H9 (cell line): Measurements from ENCODE around the gene LRRC52. TPM values are rescaled to one million over a fixed set of nuclear protein-coding genes. Genes with fewer than 3 reads are reported as not detected.
"Not testable (repeated sequence)": the region's sequence is repeated elsewhere in the genome, so short reads cannot be mapped to it uniquely, and the experiment has no call there.

Source experiments
- DNase-seq: peaks from one replicate; pipeline ENCODE4 v3.0.0-alpha.2; 2017
- H2AFZ ChIP-seq: one replicate; pipeline ENCODE4 v1.6.1; 2013; ENCODE audit warnings: mild to moderate bottlenecking, low read length, control low read depth, moderate library complexity
- H2AK5ac ChIP-seq: 2 replicates; pipeline ENCODE4 v1.6.1; 2013; ENCODE audit warnings: low read length, control low read depth, mixed read lengths; ENCODE audit not compliant: insufficient read length
- H2BK120ac ChIP-seq: one replicate; pipeline ENCODE4 v1.6.1; 2013; ENCODE audit warnings: low read depth, mild to moderate bottlenecking, low read length, control low read depth, inconsistent platforms; ENCODE audit not compliant: poor library complexity, severe bottlenecking
- H2BK12ac ChIP-seq: 2 replicates; pipeline ENCODE4 v1.6.1; 2013; ENCODE audit warnings: low read length, control low read depth, mixed read lengths, low read depth; ENCODE audit not compliant: insufficient read length
- H2BK15ac ChIP-seq: 2 replicates; pipeline ENCODE4 v1.6.1; 2013; ENCODE audit warnings: low read depth, low read length, control low read depth
- H2BK20ac ChIP-seq: one replicate; pipeline ENCODE4 v1.6.1; 2013; ENCODE audit warnings: low read depth, mild to moderate bottlenecking, low read length, control low read depth, inconsistent platforms; ENCODE audit not compliant: poor library complexity, severe bottlenecking
- H2BK5ac ChIP-seq: 2 replicates; pipeline ENCODE4 v1.6.1; 2013; ENCODE audit warnings: low read length, control low read depth, mixed read lengths; ENCODE audit not compliant: insufficient read length
- H3K14ac ChIP-seq: 2 replicates; pipeline ENCODE4 v1.6.1; 2013; ENCODE audit warnings: low read length, control low read depth; ENCODE audit not compliant: insufficient read depth
- H3K18ac ChIP-seq: 2 replicates; pipeline ENCODE4 v1.6.1; 2013; ENCODE audit warnings: low read depth, mild to moderate bottlenecking, mixed read lengths, low read length, control low read depth; ENCODE audit not compliant: insufficient read length
- H3K23ac ChIP-seq: 2 replicates; pipeline ENCODE4 v1.6.1; 2013; ENCODE audit warnings: low read length, control low read depth, mixed read lengths, low read depth; ENCODE audit not compliant: insufficient read length
- H3K23me2 ChIP-seq: 2 replicates; pipeline ENCODE4 v1.6.1; 2013; ENCODE audit warnings: low read depth, mild to moderate bottlenecking, mixed read lengths, low read length, control low read depth; ENCODE audit not compliant: insufficient read length, poor library complexity, severe bottlenecking
- H3K27ac ChIP-seq: 2 replicates; pipeline ENCODE4 v1.5.1; 2013; ENCODE audit warnings: low read length, control low read depth, mixed read lengths, low read depth; ENCODE audit not compliant: insufficient read length
- H3K27me3 ChIP-seq: 2 replicates; pipeline ENCODE4 v1.6.1; 2013; ENCODE audit warnings: low read length, control low read depth, inconsistent platforms; ENCODE audit not compliant: insufficient read depth
- H3K4ac ChIP-seq: 2 replicates; pipeline ENCODE4 v1.6.1; 2013; ENCODE audit warnings: low read depth, mild to moderate bottlenecking, control low read depth, inconsistent platforms, low read length, moderate library complexity
- H3K4me1 ChIP-seq: 2 replicates; pipeline ENCODE4 v1.6.1; 2013; ENCODE audit warnings: low read length, control low read depth, inconsistent platforms; ENCODE audit not compliant: insufficient read depth
- H3K4me2 ChIP-seq: 2 replicates; pipeline ENCODE4 v1.6.1; 2013; ENCODE audit warnings: low read length, control low read depth, mixed read lengths; ENCODE audit not compliant: insufficient read length, insufficient read depth
- H3K56ac ChIP-seq: 2 replicates; pipeline ENCODE4 v1.6.1; 2013; ENCODE audit warnings: low read depth, mild to moderate bottlenecking, mixed read lengths, low read length, control low read depth; ENCODE audit not compliant: insufficient read length
- H3K79me1 ChIP-seq: 2 replicates; pipeline ENCODE4 v1.6.1; 2013; ENCODE audit warnings: low read depth, mild to moderate bottlenecking, moderate library complexity, low read length, control low read depth, inconsistent platforms; ENCODE audit not compliant: insufficient read depth, poor library complexity, severe bottlenecking
- H3K79me2 ChIP-seq: 2 replicates; pipeline ENCODE4 v1.6.1; 2013; ENCODE audit warnings: low read length, control low read depth, inconsistent platforms; ENCODE audit not compliant: insufficient read depth
- H3K9ac ChIP-seq: 2 replicates; pipeline ENCODE4 v1.6.1; 2013; ENCODE audit warnings: low read length, control low read depth, mixed read lengths; ENCODE audit not compliant: insufficient read length; ENCODE audit errors: extremely low read depth
- H3K9me3 ChIP-seq: one replicate; pipeline ENCODE4 v1.6.1; 2013; ENCODE audit warnings: low read depth, low read length, inconsistent platforms; ENCODE audit not compliant: control insufficient read depth
- H3T11ph ChIP-seq: one replicate; pipeline ENCODE4 v1.6.1; 2013; ENCODE audit warnings: mild to moderate bottlenecking, low read length, control low read depth, inconsistent platforms
- H4K20me1 ChIP-seq: one replicate; pipeline ENCODE4 v1.6.1; 2013; ENCODE audit not compliant: control insufficient read depth, insufficient read length, insufficient read depth
- H4K5ac ChIP-seq: 2 replicates; pipeline ENCODE4 v1.6.1; 2013; ENCODE audit warnings: low read depth, mild to moderate bottlenecking, mixed read lengths, low read length, control low read depth; ENCODE audit not compliant: insufficient read length
- H4K8ac ChIP-seq: replicated peaks from 2 replicates; pipeline ENCODE4 v1.6.1; 2013; ENCODE audit warnings: low read length, control low read depth, mixed read lengths, low read depth; ENCODE audit not compliant: insufficient read length
- H4K91ac ChIP-seq: 2 replicates; pipeline ENCODE4 v1.6.1; 2013; ENCODE audit warnings: low read depth, mild to moderate bottlenecking, moderate library complexity, mixed read lengths, low read length, control low read depth; ENCODE audit not compliant: insufficient read length
- H3K27ac Mint-ChIP-seq, 3 experiments: 2 replicates in 2 of 3; 3 replicates in 1 of 3; pipeline ENCODE4 v1.8.0; 2020 to 2021; ENCODE audit warnings: mixed read lengths in 3 of 3, mild to moderate bottlenecking in 1 of 3, moderate library complexity in 1 of 3
- H3K27me3 Mint-ChIP-seq: 2 replicates; pipeline ENCODE4 v1.8.0; 2021; ENCODE audit warnings: low read depth, mild to moderate bottlenecking, moderate library complexity, mixed read lengths
- H3K36me3 Mint-ChIP-seq, 3 experiments: 2 replicates in 2 of 3; 3 replicates in 1 of 3; pipeline ENCODE4 v1.8.0; 2020 to 2021; ENCODE audit warnings: low read depth in 3 of 3, mixed read lengths in 3 of 3; ENCODE audit not compliant: insufficient read depth in 1 of 3
- H3K4me1 Mint-ChIP-seq, 2 experiments: 2 replicates each; pipeline ENCODE4 v1.8.0; 2020; ENCODE audit warnings: mixed read lengths in 2 of 2
- H3K4me3 Mint-ChIP-seq, 2 experiments: 2 replicates in 1 of 2; 3 replicates in 1 of 2; pipeline ENCODE4 v1.8.0; 2020 to 2021; ENCODE audit warnings: mild to moderate bottlenecking in 2 of 2, mixed read lengths in 2 of 2, moderate library complexity in 1 of 2
- H3K9me3 Mint-ChIP-seq, 2 experiments: 2 replicates in 1 of 2; 3 replicates in 1 of 2; pipeline ENCODE4 v1.8.0; 2020; ENCODE audit warnings: mild to moderate bottlenecking in 2 of 2, mixed read lengths in 2 of 2, moderate library complexity in 1 of 2
- CTCF ChIP-seq: fragments of 200-600 bp; sonication (generic); conservative IDR thresholded peaks from 3 replicates; pipeline ENCODE4 v1.8.0; 2021; ENCODE audit warnings: antibody characterized with exemption, mild to moderate bottlenecking
- WGBS: extraction: QIAGEN DNeasy Blood & Tissue Kit; methylation state at CpG from one replicate; pipeline ENCODE4 v1.1.7; 2013; ENCODE audit warnings: missing lambda C conversion rate, low lambda C conversion rate, mixed read lengths; ENCODE audit not compliant: insufficient read length; ENCODE audit errors: extremely low coverage; 5-methylcytosine and 5-hydroxymethylcytosine counted together
- total RNA-seq: library from RNA; stranded (reverse); gene quantifications from 2 replicates; pipeline ENCODE4 v1.2.1, GENCODE V29; 2021

The LRRC52 gene
- total RNA-seq, 1 experiment from 2014 or later, result not detected

- no peak overlapping the region for H4K8ac ChIP-seq
- H3K23me2 ChIP-seq, result no peaks in the 10 kb centered on the region
- no peak overlapping the region for H3K4ac ChIP-seq
- no peaks in the 10 kb centered on the region for H3K79me2 ChIP-seq
- no peak overlapping the region for H3K18ac ChIP-seq
- no peak overlapping the region for H3K9ac ChIP-seq
- no peak overlapping the region for H3K56ac ChIP-seq
- H2BK5ac ChIP-seq, result no peak overlapping the region
- Mint-ChIP-seq H3K4me3 (no peak overlapping the region), H3K9me3 (no peaks in the 10 kb centered on the region), H3K27ac (no peak overlapping the region), H3K36me3 (no peaks in the 10 kb centered on the region), H3K4me1 (peaks cover 2 to 3% of the 10 kb centered on the region in 2 experiments; a peak in 2 of 4 replicates), H3K27me3 (no peaks in the 10 kb centered on the region; the same call in 1 of the 2 replicates)
- no peak for TF ChIP-seq CTCF
- no peak overlapping the region for H3K14ac ChIP-seq
- no CpG with 5 or more reads among the region's 4 CpGs for WGBS
- H3K9me3 ChIP-seq, result no peaks in the 10 kb centered on the region
- H2AK5ac ChIP-seq, result no peak overlapping the region
- H2BK120ac ChIP-seq, result no peak overlapping the region
- H4K20me1 ChIP-seq, result no peaks in the 10 kb centered on the region
- H3K27me3 ChIP-seq, result no peaks in the 10 kb centered on the region
- H2BK20ac ChIP-seq, result no peak overlapping the region
- H3K79me1 ChIP-seq, result no peaks in the 10 kb centered on the region
- no peak overlapping the region for H4K5ac ChIP-seq
- no peak overlapping the region for H4K91ac ChIP-seq
- no peak overlapping the region for H2AFZ ChIP-seq
- no peak for DNase-seq
- no peak overlapping the region for H3K4me2 ChIP-seq
- no peak overlapping the region for H3K23ac ChIP-seq
- H3K4me1 ChIP-seq, result no peaks in the 10 kb centered on the region
- H2BK12ac ChIP-seq, result no peak overlapping the region
- H3K27ac ChIP-seq, result no peak overlapping the region
- no peak overlapping the region for H3T11ph ChIP-seq
- no peak overlapping the region for H2BK15ac ChIP-seq
These were observed 61.4 kb downstream of the LRRC52 start for GRCh38 chr1:165605246-165605645.

DNA sequence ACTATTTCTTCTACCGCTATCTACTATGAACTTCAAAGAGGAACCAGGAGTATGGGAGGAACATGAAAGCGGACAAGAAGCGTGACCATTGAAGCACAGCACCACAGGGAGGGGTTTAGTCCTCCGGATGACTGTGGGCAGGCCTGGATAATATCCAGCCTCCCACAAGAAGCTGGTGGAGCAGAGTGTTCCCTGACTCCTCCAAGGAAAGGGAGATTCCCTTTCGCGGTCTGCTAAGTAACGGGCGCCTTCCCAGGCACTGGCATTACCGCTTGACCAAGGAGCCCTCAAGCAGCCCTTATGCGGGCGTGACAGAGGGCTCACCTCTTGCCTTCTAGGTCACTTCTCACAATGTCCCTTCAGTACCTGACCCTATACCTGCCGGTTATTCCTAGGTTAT, 62.9 kb downstream of the LRRC52 start:
- H2AK5ac ChIP-seq, H3K9me3 ChIP-seq, H3K18ac ChIP-seq, H3K27ac ChIP-seq, H2BK12ac ChIP-seq, H2AFZ ChIP-seq, H4K8ac ChIP-seq, H3T11ph ChIP-seq, H3K27me3 Mint-ChIP-seq, H2BK120ac ChIP-seq, H3K4me3 Mint-ChIP-seq, H3K4me2 ChIP-seq, H4K20me1 ChIP-seq, H3K4me1 ChIP-seq, H3K23me2 ChIP-seq, H3K4ac ChIP-seq, H4K91ac ChIP-seq, H3K36me3 Mint-ChIP-seq, H2BK15ac ChIP-seq, H3K23ac ChIP-seq, H3K9ac ChIP-seq, H4K5ac ChIP-seq, H3K27me3 ChIP-seq, H3K56ac ChIP-seq, H2BK20ac ChIP-seq, H3K79me2 ChIP-seq, H2BK5ac ChIP-seq, H3K79me1 ChIP-seq, H3K9me3 Mint-ChIP-seq, H3K14ac ChIP-seq, DNase-seq, H3K27ac Mint-ChIP-seq, H3K4me1 Mint-ChIP-seq: not testable (repeated sequence)
- no CpG with 5 or more reads among the region's 12 CpGs for WGBS
